ENCODE results near the gene LAMP2. TPM values are rescaled to one million over a fixed set of nuclear protein-coding genes. Genes with fewer than 3 reads are reported as not detected.

The LAMP2 gene
- total RNA-seq, 1 donor from 2014 or later = 131 TPM

GRCh38 chrX:120453985-120454384, 15.1 kb downstream of the LAMP2 start:
- ATAC-seq = no peak

DNA sequence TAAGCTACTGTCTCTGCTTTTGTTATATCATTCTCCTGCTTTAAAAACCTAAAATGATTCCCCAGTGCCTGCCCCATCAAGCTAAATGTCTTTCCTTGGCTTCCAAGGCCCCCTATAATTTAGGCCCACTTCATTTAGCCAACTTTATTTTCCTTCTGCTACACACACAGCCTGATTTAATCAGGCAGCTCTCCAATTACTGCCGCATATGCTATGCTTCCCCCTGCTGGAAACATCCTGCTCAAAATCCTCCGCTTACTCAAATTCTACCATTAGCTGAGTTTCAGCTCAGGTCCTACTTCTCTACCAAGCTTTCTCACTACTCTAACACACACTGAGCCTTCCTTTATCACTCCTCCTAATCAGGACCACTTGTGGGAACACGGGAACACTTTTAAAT, 17.0 kb downstream of the LAMP2 start:
- ATAC-seq = peak; percentile 36

- ATAC-seq = no peak
These were observed 18.9 kb downstream of the LAMP2 start for GRCh38 chrX:120450163-120450562.

DNA sequence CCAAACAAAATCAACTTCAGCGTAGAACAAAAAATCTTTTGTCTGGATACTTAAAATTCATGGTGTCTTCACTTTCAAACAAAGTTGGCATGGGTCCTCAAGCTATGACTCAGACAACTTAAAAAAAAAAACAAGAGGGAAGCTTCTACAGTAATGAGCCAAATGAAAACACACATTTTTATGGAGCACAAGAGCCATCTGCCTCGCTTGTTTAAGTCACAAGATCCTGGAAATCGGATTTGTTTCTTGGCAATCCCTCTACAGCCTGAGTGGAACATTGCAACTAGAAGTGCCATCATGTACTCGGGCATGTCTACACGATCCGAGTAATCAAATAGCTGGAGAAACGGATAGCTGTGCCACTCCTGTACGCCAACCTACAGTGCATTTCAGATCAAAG, 22.6 kb downstream of the LAMP2 start:
- peak; percentile 42 for ATAC-seq

DNA sequence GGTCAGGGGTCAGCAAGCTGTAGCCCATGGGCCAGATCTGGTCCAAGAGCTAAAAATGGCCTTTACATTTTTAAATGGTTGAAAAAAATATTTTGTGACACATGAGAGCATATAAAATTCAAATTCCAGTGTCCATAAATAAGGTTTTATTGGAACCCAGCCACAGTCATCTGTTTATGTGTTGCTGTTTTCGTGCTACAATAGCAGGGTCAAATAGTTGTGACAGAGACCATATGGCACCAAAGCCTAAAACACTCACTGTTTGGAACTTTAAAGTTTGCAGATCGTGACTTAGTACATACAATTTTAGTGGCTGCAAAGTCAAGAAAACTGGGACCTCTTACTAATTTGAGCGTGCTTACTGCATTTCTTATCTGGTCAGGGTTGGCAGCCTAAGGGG, 29.2 kb downstream of the LAMP2 start:
- ATAC-seq = no peak

- no peak for ATAC-seq
These were observed 39.1 kb downstream of the LAMP2 start for GRCh38 chrX:120429776-120430540.

DNA sequence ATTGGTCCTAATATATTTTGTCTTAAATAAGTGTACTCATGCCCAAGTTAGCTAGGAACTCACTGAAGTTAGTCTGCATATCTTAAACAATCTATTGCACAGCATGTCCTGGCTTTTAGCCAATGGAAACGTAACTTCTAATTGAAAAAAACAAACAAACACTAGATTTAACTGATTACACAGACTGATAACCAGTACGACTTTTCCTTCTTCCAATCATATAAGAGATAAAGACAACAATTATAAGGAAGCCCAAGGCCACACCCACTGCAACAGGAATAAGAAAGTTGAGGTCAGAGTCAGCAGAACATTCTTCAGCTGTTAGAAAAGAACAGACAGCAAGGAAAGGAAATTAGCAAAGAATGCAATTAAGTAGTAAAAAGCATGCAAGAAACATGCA, 40.8 kb downstream of the LAMP2 start:
- no peak for ATAC-seq

GRCh38 chrX:120426599-120426998, 42.5 kb downstream of the LAMP2 start:
- ATAC-seq = no peak

GRCh38 chrX:120419463-120419862, 49.6 kb downstream of the LAMP2 start:
- ATAC-seq = no peak

GRCh38 chrX:120408168-120408567, 60.9 kb downstream of the LAMP2 start:
- ATAC-seq = no peak

DNA sequence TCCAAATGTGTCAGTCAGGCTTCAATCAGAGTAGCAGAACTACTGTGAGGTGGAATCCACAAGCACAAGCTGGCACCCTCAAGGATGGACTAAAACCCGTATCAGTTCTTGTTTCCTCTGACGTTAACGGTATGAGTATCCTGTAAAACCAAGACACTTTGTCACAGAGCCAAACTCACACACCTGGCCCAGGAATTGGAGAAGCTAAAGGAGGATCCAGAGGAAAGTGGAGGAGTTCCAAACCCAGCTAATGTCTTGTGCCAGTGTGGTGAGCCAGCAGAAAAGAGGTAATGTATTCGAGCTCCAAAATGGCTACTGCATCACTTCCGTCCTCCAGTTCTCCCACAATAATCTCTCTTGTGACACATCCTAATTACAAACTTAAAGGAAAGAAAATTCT, 62.5 kb downstream of the LAMP2 start:
- no peak for ATAC-seq

- no peak for ATAC-seq
These were observed 66.7 kb downstream of the LAMP2 start for GRCh38 chrX:120402369-120402768.

DNA sequence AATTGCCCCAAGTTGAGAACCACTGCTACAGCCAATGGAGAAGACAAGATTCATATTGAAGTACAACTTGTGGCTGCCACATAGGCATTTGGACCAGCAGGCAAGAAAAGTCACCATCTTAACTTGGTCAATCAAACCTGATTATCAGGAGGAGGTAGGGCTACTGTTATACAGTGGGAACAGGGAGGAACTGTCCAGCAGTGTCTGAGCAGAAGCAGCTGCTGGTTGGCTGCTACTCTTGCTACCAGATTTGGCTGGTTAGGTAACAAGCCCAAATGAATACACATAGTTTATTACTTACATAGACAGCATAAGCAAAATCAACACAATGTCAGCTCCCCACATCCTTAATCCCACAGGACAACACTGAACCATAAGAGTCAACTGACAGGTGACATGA, 67.8 kb downstream of the LAMP2 start:
- no peak for ATAC-seq

- ATAC-seq = peak; percentile 46
These were observed 88.4 kb downstream of the LAMP2 start for GRCh38 chrX:120380699-120381098.

DNA sequence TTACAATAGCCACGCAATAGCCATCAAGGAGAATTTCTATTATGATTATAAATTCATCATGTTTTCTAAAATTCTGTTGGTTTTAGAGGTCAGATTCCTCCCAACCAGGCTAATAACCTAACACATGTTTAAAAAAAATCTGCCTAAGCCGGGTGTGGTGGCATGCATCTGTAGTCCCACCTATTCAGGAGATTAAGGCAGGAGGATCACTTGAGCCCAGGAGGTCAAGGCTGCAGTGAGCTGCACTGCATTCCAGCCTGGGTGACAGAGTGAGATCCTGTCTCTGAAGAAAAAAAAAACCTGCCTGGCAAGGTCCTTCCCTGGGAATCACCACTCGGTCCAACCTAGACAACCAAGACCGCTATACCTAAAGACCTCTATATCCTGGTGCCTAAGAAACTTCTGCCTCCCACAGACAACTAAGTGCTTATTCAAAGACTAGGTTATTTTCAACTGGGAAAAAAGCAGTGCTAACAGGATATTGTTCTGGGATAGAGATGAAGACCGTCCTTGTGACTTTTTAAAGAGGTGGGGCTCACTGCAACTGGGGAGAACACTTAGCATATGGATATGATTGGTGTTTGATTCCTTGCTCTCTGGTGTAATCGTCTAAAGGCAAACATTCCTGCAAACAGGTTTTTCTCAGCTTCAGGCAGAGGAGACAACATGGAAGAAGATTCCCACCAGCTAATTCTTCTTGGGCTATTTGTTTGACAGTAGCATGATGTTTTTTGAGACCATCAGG, 89.0 kb downstream of the LAMP2 start:
- ATAC-seq = no peak

DNA sequence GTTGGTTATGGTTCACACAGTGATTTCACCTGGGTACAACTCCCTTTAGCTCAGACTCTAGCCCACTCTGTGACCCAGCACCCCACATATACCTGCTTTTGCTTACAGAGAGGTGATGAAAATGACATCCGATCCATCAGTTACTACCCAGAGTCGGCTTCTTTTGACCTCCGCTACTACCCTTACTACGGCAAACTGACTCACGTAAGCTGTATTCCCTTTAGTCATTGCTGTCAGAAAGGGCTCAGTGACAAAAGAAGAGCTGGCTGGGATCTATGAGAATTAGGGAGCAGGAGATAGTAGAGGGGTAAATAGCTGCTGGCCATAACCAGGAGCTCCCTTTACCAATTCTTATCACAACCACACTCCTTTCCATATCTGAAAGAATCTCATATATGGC, 90.5 kb downstream of the LAMP2 start:
- no peak for ATAC-seq

Other genes starting within 250 kb of the LAMP2 start
- 10.0 TPM for gene ZBTB33, start 218.5 kb downstream of the LAMP2 start, total RNA-seq
- gene TMEM255A, start 157.8 kb downstream of the LAMP2 start, total RNA-seq = 0.20 TPM
- not detected for gene ATP1B4, start 107.2 kb downstream of the LAMP2 start, total RNA-seq
- 37.2 TPM for gene CUL4B, start 91.7 kb upstream of the LAMP2 start, total RNA-seq
- 34.0 TPM for gene MCTS1, start 134.8 kb upstream of the LAMP2 start, total RNA-seq
- gene C1GALT1C1, start 160.8 kb upstream of the LAMP2 start, total RNA-seq = 8.8 TPM